Sigmoid colon (tissue), 7 donors: ENCODE measurements around the gene COL6A2. TPM values are rescaled to one million over a fixed set of nuclear protein-coding genes. Genes with fewer than 3 reads are reported as not detected.

Source experiments
- DNase-seq: peaks from one replicate; pipeline ENCODE4 v3.0.0-alpha.2; 2019
- H3K27ac ChIP-seq, 4 donors: fragments of 200-600 bp; sonication (generic); one replicate each; pipeline ENCODE4 v1.5.1; 2016 to 2019; ENCODE audit warnings: mild to moderate bottlenecking in 1 of 4
- H3K27me3 ChIP-seq, 3 donors: fragments of 200-600 bp; sonication (generic); one replicate each; pipeline ENCODE4 v1.5.1; 2019; ENCODE audit warnings: mild to moderate bottlenecking in 1 of 3
- H3K36me3 ChIP-seq, 4 donors: fragments of 200-600 bp; sonication (generic); one replicate each; pipeline ENCODE4 v1.5.1; 2016 to 2019
- H3K4me1 ChIP-seq, 4 donors: fragments of 200-600 bp; sonication (generic); one replicate each; pipeline ENCODE4 v1.5.1; 2017 to 2019
- H3K4me3 ChIP-seq, 4 donors: fragments of 200-600 bp; sonication (generic); one replicate each; pipeline ENCODE4 v1.5.1; 2017 to 2019; ENCODE audit warnings: mild to moderate bottlenecking in 2 of 4, moderate library complexity in 1 of 4
- H3K9me3 ChIP-seq, 4 donors: fragments of 200-600 bp in 3 of 4; sonication (generic) in 3 of 4; one replicate each; pipeline versions ENCODE4 v1.5.1 to v1.6.1; 2013 to 2019
- EP300 ChIP-seq, 4 donors: sonication (generic); formaldehyde crosslinking; IDR thresholded peaks; one replicate each; pipeline ENCODE4 v1.6.1; 2017; ENCODE audit warnings: antibody characterized with exemption in 4 of 4
- POLR2A ChIP-seq, 2 donors: fragments of 450-650 bp; IDR thresholded peaks; one replicate each; pipeline ENCODE4 v1.6.1; 2016; ENCODE audit warnings: antibody characterized with exemption in 2 of 2, mild to moderate bottlenecking in 2 of 2, moderate library complexity in 2 of 2
- POLR2AphosphoS5 ChIP-seq, 4 donors: sonication (generic); formaldehyde crosslinking; IDR thresholded peaks; one replicate each; pipeline ENCODE4 v1.6.1; 2017; ENCODE audit warnings: antibody characterized with exemption in 4 of 4
- WGBS, 2 donors: extraction: QIAGEN DNeasy Blood & Tissue Kit; methylation state at CpG; one replicate each; pipeline ENCODE4 v1.1.7; 2013; 5-methylcytosine and 5-hydroxymethylcytosine counted together
- intact Hi-C: fragments of 100-400 bp; cut with DNase I; formaldehyde crosslinking; loops from one replicate; pipeline ENCODE4 v1.15.1; 2023
- polyA plus RNA-seq, 3 donors: library from polyadenylated mRNA; stranded (reverse); fragments of 200-250 nt; gene quantifications; one replicate each; pipeline ENCODE4 v1.2.3, GENCODE V29; 2013
- total RNA-seq, 4 donors: library from RNA; depleted of rRNA; stranded (reverse); fragments of >200 nt; gene quantifications; one replicate each; pipeline ENCODE4 v1.1.0, GENCODE V29; 2016
- TF ChIP-seq, protein P1 (sequence below), 4 experiments: fragments of 450-650 bp in 3 of 4; fragments of 200-600 bp in 1 of 4; IDR thresholded peaks; one replicate each; pipeline ENCODE4 v1.5.1; 2016 to 2019; ENCODE audit warnings: antibody characterized with exemption in 4 of 4, mild to moderate bottlenecking in 3 of 4, moderate library complexity in 2 of 4
- donor health status: healthy with polysubstance abuse.
- donor health status: Bipolar disorder and iron deficiency.
- donor health status: healthy.

Gene COL6A2
- total and polyA plus RNA-seq, 7 donors = 14.3 to 1,745 (median 570) TPM

DNA sequence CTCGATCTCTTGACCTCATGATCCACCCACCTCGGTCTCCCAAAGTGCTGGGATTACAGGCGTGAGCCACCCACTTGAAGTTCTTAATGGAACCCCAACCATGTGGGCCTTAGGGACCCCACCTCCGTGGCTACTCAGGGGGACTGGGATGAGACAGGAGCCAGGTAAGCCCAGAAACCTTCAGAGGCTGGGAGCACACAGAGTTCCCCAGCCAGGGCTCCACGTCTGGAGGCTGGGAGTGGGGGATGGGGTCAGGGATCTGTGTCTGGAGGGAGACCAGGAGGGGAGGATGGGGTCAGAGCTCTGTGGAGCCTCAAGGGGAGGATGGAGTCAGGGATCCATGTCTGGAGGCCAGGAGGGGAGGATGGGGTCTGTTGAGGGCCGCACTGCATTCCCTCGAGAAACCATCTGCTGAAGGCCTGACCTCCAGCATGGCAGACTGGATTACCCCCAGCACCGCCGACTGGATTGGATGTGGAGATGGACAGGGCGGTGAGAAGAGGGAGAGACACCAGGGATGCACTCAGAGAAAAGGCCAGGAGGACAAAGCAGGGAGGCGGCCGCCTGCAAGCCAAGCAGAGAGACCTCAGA is 59.6 kb downstream of the COL6A2 start:
- WGBS, 2 donors = 83 to 92% methylated on average over 12 of the region's 12 CpGs
- intact Hi-C loops = no loop called here
- no peak overlapping the region for H3K27ac ChIP-seq
- H3K9me3 ChIP-seq = no peaks in the 10 kb centered on the region
- no peaks in the 10 kb centered on the region for H3K36me3 ChIP-seq
- peak; percentile 60 for DNase-seq
- peaks cover 0 to 25% (median 13%) of the 10 kb centered on the region in 4 donors for H3K4me1 ChIP-seq
- H3K4me3 ChIP-seq = no peak overlapping the region
- H3K27me3 ChIP-seq = peaks cover 0 to 15% (median 0%) of the 10 kb centered on the region in 3 donors
- TF ChIP-seq EP300 (IDR thresholded peaks at IDR 0.05) = no peak
- no peak for TF ChIP-seq POLR2AphosphoS5 (IDR thresholded peaks at IDR 0.05)
- TF ChIP-seq POLR2A (IDR thresholded peaks at IDR 0.05) = no peak
- TF ChIP-seq, protein P1, sequence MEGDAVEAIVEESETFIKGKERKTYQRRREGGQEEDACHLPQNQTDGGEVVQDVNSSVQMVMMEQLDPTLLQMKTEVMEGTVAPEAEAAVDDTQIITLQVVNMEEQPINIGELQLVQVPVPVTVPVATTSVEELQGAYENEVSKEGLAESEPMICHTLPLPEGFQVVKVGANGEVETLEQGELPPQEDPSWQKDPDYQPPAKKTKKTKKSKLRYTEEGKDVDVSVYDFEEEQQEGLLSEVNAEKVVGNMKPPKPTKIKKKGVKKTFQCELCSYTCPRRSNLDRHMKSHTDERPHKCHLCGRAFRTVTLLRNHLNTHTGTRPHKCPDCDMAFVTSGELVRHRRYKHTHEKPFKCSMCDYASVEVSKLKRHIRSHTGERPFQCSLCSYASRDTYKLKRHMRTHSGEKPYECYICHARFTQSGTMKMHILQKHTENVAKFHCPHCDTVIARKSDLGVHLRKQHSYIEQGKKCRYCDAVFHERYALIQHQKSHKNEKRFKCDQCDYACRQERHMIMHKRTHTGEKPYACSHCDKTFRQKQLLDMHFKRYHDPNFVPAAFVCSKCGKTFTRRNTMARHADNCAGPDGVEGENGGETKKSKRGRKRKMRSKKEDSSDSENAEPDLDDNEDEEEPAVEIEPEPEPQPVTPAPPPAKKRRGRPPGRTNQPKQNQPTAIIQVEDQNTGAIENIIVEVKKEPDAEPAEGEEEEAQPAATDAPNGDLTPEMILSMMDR (IDR thresholded peaks at IDR 0.05) = no peak

DNA sequence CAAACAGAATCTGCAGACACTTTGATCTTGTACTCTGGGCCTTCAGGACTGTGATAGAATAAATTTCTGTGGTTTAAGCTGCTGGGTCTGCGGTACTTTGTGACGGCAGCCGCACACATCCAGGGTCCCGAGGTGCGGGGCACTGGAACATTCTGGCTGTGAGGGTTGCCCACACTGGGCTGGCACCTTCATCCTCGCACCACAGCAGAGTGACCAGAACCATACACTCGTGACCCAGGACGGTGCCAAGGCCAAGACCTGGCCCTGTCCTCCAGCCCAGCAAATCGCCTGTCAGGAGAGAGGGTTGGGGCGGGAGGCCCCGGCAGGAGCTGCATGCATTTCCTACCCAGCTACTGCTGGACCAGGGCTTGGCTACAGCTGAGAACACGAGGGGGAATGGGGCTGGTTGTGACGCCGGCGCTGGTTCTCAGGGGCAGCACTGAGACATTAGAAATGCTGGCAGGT is 60.1 kb downstream of the COL6A2 start:
- WGBS, 2 donors = 91 to 92% methylated on average over 15 of the region's 15 CpGs
- intact Hi-C loops = no loop called here

DNA sequence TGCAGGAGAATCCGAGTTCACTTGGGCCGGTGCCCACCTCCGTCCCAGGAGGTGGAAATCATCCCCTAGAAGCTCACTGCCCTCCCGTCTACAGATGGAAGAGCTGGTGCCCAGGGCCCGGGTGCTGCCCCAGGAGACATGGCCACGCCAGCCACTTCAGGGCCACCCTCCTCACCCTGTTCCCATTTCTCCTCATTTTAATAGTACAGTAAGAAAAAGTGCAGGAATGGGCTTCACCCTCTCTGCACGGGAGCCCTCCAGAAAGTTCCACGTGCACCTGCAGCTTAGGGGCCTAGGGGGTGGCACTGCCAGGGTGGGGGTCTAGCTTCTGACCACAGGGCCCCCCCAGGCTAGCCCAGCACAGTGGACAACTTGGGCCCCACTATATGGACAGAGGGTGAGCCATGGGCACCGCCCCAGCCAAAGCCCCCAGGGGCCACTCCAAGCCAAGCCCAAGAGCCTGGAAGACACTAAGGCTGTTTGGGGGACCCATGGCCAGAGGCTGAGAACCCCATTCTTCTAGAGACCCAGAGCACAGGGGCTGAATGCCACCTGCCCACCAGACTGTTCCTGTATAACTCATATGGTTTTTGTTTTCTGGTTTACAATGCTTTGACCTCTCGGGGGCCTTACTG is 60.9 kb downstream of the COL6A2 start:
- H3K9me3 ChIP-seq = no peaks in the 10 kb centered on the region
- intact Hi-C loops = no loop called here
- H3K36me3 ChIP-seq = no peaks in the 10 kb centered on the region
- TF ChIP-seq EP300 (IDR thresholded peaks at IDR 0.05) (no peak), POLR2AphosphoS5 (IDR thresholded peaks at IDR 0.05) (no peak), POLR2A (IDR thresholded peaks at IDR 0.05) (no peak)
- TF ChIP-seq, protein P1 (IDR thresholded peaks at IDR 0.05) = no peak
- peaks cover 0 to 27% (median 0%) of the 10 kb centered on the region in 3 donors for H3K27me3 ChIP-seq
- 92 to 93% methylated on average over 10 of the region's 10 CpGs for WGBS, 2 donors
- H3K27ac ChIP-seq = no peak overlapping the region
- no peak overlapping the region for H3K4me3 ChIP-seq
- H3K4me1 ChIP-seq = peaks cover 0 to 14% (median 1%) of the 10 kb centered on the region in 4 donors
- DNase-seq = peak; percentile 38

More for the DNA sequence above, 60.1 kb downstream of the COL6A2 start:
- DNase-seq = no peak
- Histone ChIP-seq H3K27me3 (peaks cover 0 to 20% (median 0%) of the 10 kb centered on the region in 3 donors), H3K9me3 (no peaks in the 10 kb centered on the region), H3K27ac (no peak overlapping the region), H3K4me1 (peaks cover 0 to 22% (median 9%) of the 10 kb centered on the region in 4 donors), H3K4me3 (no peak overlapping the region), H3K36me3 (no peaks in the 10 kb centered on the region)
- TF ChIP-seq EP300 (IDR thresholded peaks at IDR 0.05) (no peak), POLR2AphosphoS5 (IDR thresholded peaks at IDR 0.05) (no peak), POLR2A (IDR thresholded peaks at IDR 0.05) (no peak)
- TF ChIP-seq, protein P1 (IDR thresholded peaks at IDR 0.05) = no peak

DNA sequence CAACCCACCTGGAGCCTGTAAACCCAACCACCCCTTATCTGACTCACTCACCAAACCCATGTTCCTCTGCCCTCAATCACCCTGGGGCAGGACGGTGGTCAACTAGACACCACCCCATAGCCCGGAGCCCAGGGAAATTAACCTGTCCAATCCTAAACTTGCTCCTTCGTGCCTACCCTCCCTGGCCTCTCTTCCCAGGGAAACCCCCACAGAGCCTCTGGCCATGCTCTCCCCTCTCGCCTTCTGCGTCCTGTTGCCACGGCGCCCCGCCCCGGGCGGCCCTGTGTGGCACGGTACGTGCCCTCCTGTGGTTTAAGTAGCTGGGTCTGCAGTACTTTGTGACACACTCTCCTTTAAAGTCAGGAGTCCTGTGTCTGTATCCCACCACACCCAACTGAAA is 61.5 kb downstream of the COL6A2 start:
- no peaks in the 10 kb centered on the region for H3K36me3 ChIP-seq
- intact Hi-C loops = no loop called here
- peaks cover 0 to 14% (median 0%) of the 10 kb centered on the region in 4 donors for H3K4me1 ChIP-seq
- TF ChIP-seq POLR2AphosphoS5 (IDR thresholded peaks at IDR 0.05) = no peak
- no peak overlapping the region for H3K4me3 ChIP-seq
- H3K9me3 ChIP-seq = no peaks in the 10 kb centered on the region
- peak; percentile 58 for DNase-seq
- H3K27ac ChIP-seq = no peak overlapping the region
- 94 to 96% methylated on average over 12 of the region's 12 CpGs for WGBS, 2 donors
- peaks cover 0 to 33% (median 0%) of the 10 kb centered on the region in 3 donors for H3K27me3 ChIP-seq

DNA sequence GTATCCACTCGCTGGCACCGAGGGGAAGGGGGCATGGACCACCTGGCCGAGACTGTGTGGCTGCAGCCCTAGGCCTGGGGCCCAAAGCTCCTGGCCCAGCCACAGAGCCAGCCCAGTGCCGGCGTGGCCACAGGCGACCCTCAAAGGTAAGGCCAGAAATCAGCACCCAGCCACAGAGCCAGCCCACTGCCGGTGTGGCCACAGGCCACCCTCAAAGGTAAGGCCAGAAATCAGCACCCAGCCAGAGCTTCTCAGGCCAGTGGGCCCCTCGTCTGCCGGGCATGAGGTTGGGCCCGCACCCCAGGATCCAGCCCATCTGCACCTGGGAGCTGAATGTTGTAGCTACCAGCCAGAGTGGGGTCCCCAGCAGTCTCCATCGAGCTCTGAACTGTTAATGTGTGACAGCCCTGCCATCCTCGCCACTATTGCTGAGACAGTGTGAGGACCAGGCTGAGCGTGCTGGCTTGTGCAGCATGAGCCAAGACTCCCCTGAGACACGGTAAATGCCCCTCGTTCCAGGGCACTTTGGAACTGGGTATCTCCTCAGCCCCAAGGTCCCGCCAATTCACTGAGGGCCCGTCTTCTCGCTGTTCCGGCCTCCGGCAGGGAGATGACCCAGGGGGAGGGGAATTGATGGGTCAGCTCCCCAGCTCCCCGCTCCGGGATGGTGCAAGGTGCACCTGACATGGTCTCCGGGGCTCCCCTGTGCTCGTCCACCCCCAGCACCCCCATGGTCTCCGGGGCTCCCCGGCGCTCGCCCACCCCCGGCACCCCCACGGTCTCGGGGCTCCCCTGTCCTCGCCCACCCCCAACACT is 62.1 kb downstream of the COL6A2 start:
- no peaks in the 10 kb centered on the region for H3K9me3 ChIP-seq
- H3K27me3 ChIP-seq = peaks cover 0 to 36% (median 0%) of the 10 kb centered on the region in 3 donors
- peaks cover 0 to 14% (median 0%) of the 10 kb centered on the region in 4 donors for H3K4me1 ChIP-seq
- intact Hi-C loops = no loop called here
- DNase-seq = peak; percentile 51
- H3K27ac ChIP-seq = no peak overlapping the region
- 92 to 93% methylated on average over 32 of the region's 32 CpGs for WGBS, 2 donors
- H3K4me3 ChIP-seq = no peak overlapping the region
- H3K36me3 ChIP-seq = no peaks in the 10 kb centered on the region
- TF ChIP-seq POLR2AphosphoS5 (IDR thresholded peaks at IDR 0.05) (no peak), POLR2A (IDR thresholded peaks at IDR 0.05) (no peak), EP300 (IDR thresholded peaks at IDR 0.05) (no peak)
- TF ChIP-seq, protein P1 (IDR thresholded peaks at IDR 0.05) = no peak
